ENCODE data around the gene HECTD4. TPM values are rescaled to one million over a fixed set of nuclear protein-coding genes. Genes with fewer than 3 reads are reported as not detected.

HECTD4 gene
- total RNA-seq, 1 donor from 2014 or later = 47.9 TPM

DNA sequence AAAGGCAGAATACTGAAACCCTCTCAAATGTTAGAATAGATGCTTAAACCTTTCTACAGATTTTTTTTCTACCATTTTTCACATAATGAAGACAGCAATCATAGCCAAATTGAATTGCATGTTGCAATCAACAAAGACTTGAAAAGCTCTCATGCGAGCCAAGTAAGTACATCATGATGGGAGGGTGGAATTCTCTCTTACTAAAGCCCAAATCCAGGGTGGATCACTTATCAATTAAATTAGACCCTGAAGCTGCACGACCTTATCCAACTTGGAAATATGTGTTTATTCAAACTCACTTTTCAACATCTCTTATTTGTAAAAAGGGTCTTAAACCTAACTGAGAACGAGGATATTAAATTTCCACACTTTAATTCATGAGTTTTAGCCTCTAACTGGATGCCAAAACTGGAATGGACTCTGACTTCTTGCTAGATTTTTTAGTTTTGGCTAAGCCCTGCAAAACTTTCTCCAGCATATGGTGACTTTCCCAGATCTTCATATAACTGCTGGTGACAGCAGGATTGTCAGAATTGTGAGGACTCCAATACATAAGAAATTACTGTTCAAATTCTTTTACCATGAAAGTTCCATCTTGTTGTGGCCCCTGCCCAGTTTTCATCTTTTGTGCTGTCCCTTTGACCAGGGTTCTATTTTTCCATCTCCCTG, 53.6 kb downstream of the HECTD4 start:
- Mint-ChIP-seq H3K27ac (ENCODE audit: unreplicated experiment) (no peak overlapping the region), H3K36me3 (ENCODE audit: low read depth, unreplicated experiment) (no peaks in the 10 kb centered on the region), H3K4me3 (ENCODE audit: unreplicated experiment) (no peak overlapping the region), H3K9me3 (ENCODE audit: unreplicated experiment) (no peaks in the 10 kb centered on the region), H3K4me1 (ENCODE audit: unreplicated experiment) (peaks cover 7% of the 10 kb centered on the region), H3K27me3 (ENCODE audit: unreplicated experiment) (no peaks in the 10 kb centered on the region)
- TF ChIP-seq, protein P1, sequence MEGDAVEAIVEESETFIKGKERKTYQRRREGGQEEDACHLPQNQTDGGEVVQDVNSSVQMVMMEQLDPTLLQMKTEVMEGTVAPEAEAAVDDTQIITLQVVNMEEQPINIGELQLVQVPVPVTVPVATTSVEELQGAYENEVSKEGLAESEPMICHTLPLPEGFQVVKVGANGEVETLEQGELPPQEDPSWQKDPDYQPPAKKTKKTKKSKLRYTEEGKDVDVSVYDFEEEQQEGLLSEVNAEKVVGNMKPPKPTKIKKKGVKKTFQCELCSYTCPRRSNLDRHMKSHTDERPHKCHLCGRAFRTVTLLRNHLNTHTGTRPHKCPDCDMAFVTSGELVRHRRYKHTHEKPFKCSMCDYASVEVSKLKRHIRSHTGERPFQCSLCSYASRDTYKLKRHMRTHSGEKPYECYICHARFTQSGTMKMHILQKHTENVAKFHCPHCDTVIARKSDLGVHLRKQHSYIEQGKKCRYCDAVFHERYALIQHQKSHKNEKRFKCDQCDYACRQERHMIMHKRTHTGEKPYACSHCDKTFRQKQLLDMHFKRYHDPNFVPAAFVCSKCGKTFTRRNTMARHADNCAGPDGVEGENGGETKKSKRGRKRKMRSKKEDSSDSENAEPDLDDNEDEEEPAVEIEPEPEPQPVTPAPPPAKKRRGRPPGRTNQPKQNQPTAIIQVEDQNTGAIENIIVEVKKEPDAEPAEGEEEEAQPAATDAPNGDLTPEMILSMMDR (IDR thresholded peaks at IDR 0.05; ENCODE audit: unreplicated experiment) = no peak
- no peak for DNase-seq (ENCODE audit: low spot score)

DNA sequence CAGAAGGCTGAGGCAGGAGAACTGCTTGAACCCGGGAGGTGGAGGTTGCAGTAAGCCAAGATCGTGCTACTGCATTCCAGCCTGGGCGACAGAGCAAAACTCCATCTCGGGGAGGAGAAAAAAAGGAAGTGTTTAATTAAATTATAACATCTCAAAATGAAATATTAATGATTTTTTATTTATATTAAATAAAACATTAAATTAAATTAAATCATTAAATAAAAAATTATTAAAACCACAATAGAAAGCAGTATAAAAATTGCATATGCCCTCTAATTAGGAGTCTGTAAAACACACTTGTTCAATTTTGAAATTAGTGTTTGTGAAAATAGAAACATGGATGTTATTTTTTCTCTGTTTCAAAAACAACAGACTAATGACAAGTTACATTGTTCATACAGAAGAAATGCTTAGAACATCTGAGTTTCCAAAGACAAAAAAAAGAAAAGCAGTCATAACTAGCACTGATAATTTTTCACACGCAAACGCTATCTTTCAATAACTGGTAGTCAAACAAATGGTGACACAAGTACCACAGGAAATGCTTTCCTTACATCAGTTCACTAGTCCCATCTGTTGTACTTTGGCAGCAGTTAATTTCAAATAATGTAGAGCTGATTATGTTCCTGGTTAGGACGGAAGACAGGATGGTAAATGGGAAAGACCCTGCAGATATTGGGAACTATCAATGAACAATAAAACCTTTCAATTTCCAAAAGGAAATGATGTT, 54.9 kb downstream of the HECTD4 start:
- no peaks in the 10 kb centered on the region for H3K27me3 Mint-ChIP-seq (ENCODE audit: unreplicated experiment)
- TF ChIP-seq, protein P1 (IDR thresholded peaks at IDR 0.05; ENCODE audit: unreplicated experiment) = no peak
- H3K9me3 Mint-ChIP-seq (ENCODE audit: unreplicated experiment) = no peaks in the 10 kb centered on the region
- peaks cover 7% of the 10 kb centered on the region for H3K4me1 Mint-ChIP-seq (ENCODE audit: unreplicated experiment)
- H3K36me3 Mint-ChIP-seq (ENCODE audit: low read depth, unreplicated experiment) = no peaks in the 10 kb centered on the region
- no peak for DNase-seq (ENCODE audit: low spot score)
- H3K27ac Mint-ChIP-seq (ENCODE audit: unreplicated experiment) = no peak overlapping the region
- no peak overlapping the region for H3K4me3 Mint-ChIP-seq (ENCODE audit: unreplicated experiment)

DNA sequence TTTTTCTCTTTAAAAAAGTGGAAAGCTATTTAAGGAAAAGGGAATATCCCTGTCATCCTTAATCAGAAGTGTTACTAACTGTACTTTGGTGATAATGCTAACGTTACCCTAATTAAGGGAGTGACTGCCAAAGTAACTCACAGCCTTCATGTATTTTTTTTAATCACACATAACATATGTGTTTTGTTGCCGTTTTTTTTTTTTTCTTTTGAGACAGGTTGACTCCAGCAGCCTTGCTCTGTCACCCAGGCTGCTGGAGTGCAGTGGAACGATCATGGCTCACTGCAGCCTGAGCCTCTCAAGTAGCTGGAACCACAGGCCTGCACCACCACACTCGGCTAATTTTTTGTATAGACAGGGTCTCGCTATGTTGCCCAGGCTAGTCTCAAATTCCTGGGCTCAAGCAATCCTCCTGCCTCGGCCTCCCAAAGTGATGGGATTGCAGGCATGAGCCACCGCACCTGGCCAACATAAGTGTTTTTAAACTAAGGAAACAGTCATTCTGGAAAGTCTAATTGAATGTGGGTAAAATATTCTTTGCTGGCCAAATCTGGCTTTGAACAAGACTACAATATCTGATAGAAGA, 56.5 kb downstream of the HECTD4 start:
- TF ChIP-seq, protein P1 (IDR thresholded peaks at IDR 0.05; ENCODE audit: unreplicated experiment) = no peak
- Mint-ChIP-seq H3K36me3 (ENCODE audit: low read depth, unreplicated experiment) (no peaks in the 10 kb centered on the region), H3K27ac (ENCODE audit: unreplicated experiment) (no peak overlapping the region), H3K4me1 (ENCODE audit: unreplicated experiment) (peaks cover 5% of the 10 kb centered on the region), H3K27me3 (ENCODE audit: unreplicated experiment) (no peaks in the 10 kb centered on the region), H3K9me3 (ENCODE audit: unreplicated experiment) (no peaks in the 10 kb centered on the region), H3K4me3 (ENCODE audit: unreplicated experiment) (no peak overlapping the region)
- no peak for DNase-seq (ENCODE audit: low spot score)

DNA sequence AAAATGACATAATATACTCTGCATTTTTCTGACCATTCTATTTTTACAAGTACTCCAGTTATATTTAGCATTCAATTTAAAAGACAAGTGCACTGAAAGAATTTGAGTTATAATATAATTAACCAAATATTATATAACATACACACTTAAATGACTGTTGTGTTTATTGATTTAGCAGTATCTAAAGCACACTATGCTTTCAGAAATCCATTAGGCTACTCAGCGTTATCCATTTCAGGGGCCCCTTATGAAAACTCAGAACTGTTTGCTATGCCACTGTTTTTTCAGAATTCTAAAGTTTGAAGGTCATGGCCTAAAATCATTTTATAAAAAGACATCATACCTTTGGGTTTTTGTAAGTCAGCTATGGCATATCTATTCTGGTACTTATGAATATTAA, 57.1 kb downstream of the HECTD4 start:
- Mint-ChIP-seq H3K4me1 (ENCODE audit: unreplicated experiment) (peaks cover 5% of the 10 kb centered on the region), H3K36me3 (ENCODE audit: low read depth, unreplicated experiment) (no peaks in the 10 kb centered on the region), H3K9me3 (ENCODE audit: unreplicated experiment) (no peaks in the 10 kb centered on the region), H3K4me3 (ENCODE audit: unreplicated experiment) (no peak overlapping the region), H3K27ac (ENCODE audit: unreplicated experiment) (no peak overlapping the region), H3K27me3 (ENCODE audit: unreplicated experiment) (no peaks in the 10 kb centered on the region)
- DNase-seq (ENCODE audit: low spot score) = no peak
- TF ChIP-seq, protein P1 (IDR thresholded peaks at IDR 0.05; ENCODE audit: unreplicated experiment) = no peak
